GM12878 (cell line): ENCODE measurements around the gene TXNDC17. TPM values are rescaled to one million over a fixed set of nuclear protein-coding genes. Genes with fewer than 3 reads are reported as not detected.

ENCODE experiments used
- ATAC-seq: fragments of 200-7000 bp; cut with Tn5 transposase; 3 replicates; pipeline ENCODE4 v1.9.1; 2020; ENCODE audit warnings: mild to moderate bottlenecking, moderate library complexity
- BruUV-seq: library from RNA; stranded (reverse); fragments of 400-500 nt; replicated peaks from 2 replicates; lab custom pipeline; 2021; lab: Mats Ljungman, UMichigan
- CTCF ChIA-PET: fragments of 300-600 bp; sonication (Branson Sonifier 250); formaldehyde crosslinking; extraction: SDS; loops from one replicate; lab custom pipeline; 2021; ENCODE audit warnings: inconsistent platforms; lab: Yijun Ruan, JAX
- POLR2A ChIA-PET: fragments of 350-600 bp; formaldehyde crosslinking; extraction: SDS; loops from one replicate; lab custom pipeline; 2021; ENCODE audit warnings: inconsistent platforms; lab: Charles Lee
- RAD21 ChIA-PET: fragments of 300-600 bp; sonication (Branson Sonifier 250); formaldehyde crosslinking; loops from one replicate; lab custom pipeline; 2023; ENCODE audit warnings: antibody characterized with exemption; ENCODE audit not compliant: unreplicated experiment; lab: Charles Lee
- SMC1A ChIA-PET: fragments of 300-600 bp; sonication (Branson Sonifier 250); formaldehyde crosslinking; loops from one replicate; lab custom pipeline; 2023; ENCODE audit not compliant: unreplicated experiment, uncharacterized antibody; lab: Charles Lee
- DNase-seq: peaks from one replicate; pipeline ENCODE4 v3.0.0-alpha.2; 2011; ENCODE audit warnings: low read depth, low spot score
- FAIRE-seq: peaks from 3 replicates; lab custom pipeline; 2011; peaks lifted over from hg19 to GRCh38; lab: Jason Lieb, UNC
- H2AFZ ChIP-seq: 2 replicates; pipeline ENCODE4 v1.6.0; 2011; ENCODE audit warnings: low read depth, low read length, control low read depth; ENCODE audit not compliant: control insufficient read depth
- H3K27ac ChIP-seq: 2 replicates; pipeline ENCODE4 v1.5.1; 2011; ENCODE audit warnings: control low read depth; ENCODE audit not compliant: control insufficient read depth, insufficient read depth
- H3K27me3 ChIP-seq, 2 experiments: replicated peaks in 1 of 2; 2 replicates each; pipeline versions ENCODE4 v1.6.0 to v1.6.1; 2011; ENCODE audit warnings: low read length in 1 of 2; ENCODE audit not compliant: control insufficient read depth in 2 of 2, insufficient read depth in 2 of 2
- H3K36me3 ChIP-seq, 2 experiments: 2 replicates each; pipeline ENCODE4 v1.5.1; 2011; ENCODE audit warnings: low read length in 1 of 2; ENCODE audit not compliant: control insufficient read depth in 2 of 2, insufficient read depth in 2 of 2
- H3K4me1 ChIP-seq: 2 replicates; pipeline ENCODE4 v1.6.1; 2011; ENCODE audit warnings: mild to moderate bottlenecking, low read length, moderate library complexity, mixed read lengths; ENCODE audit not compliant: control insufficient read depth, insufficient read depth
- H3K4me2 ChIP-seq: 2 replicates; pipeline ENCODE4 v1.6.0; 2011; ENCODE audit warnings: control low read depth; ENCODE audit not compliant: control insufficient read depth, insufficient read depth
- H3K4me3 ChIP-seq: fragments of 200-600 bp; sonication (generic); 2 replicates; pipeline ENCODE4 v1.5.1; 2016
- H3K79me2 ChIP-seq: 2 replicates; pipeline ENCODE4 v1.6.0; 2011; ENCODE audit warnings: low read length; ENCODE audit not compliant: control insufficient read depth, insufficient read depth
- H3K9ac ChIP-seq: 2 replicates; pipeline ENCODE4 v1.8.0; 2011; ENCODE audit warnings: low read length, control low read depth, mixed read lengths; ENCODE audit not compliant: control insufficient read depth, insufficient read depth
- H3K9me3 ChIP-seq: replicated peaks from 3 replicates; pipeline ENCODE4 v1.5.1; 2011; ENCODE audit warnings: mild to moderate bottlenecking, low read length; ENCODE audit not compliant: control insufficient read depth, insufficient read depth
- H4K20me1 ChIP-seq: 2 replicates; pipeline ENCODE4 v1.6.0; 2011; ENCODE audit not compliant: control insufficient read depth, insufficient read depth
- CREM ChIP-seq: IDR thresholded peaks from 2 replicates; pipeline ENCODE4 v1.6.1; 2014; ENCODE audit warnings: antibody characterized with exemption, low read depth
- GABPA ChIP-seq: IDR thresholded peaks from 2 replicates; pipeline ENCODE4 v1.6.1; 2014; ENCODE audit warnings: antibody characterized with exemption, low read depth, mild to moderate bottlenecking, inconsistent platforms
- MEF2B ChIP-seq: fragments of 450-650 bp; IDR thresholded peaks from 2 replicates; pipeline ENCODE4 v1.6.1; 2018; ENCODE audit warnings: mild to moderate bottlenecking, moderate library complexity; ENCODE audit not compliant: partially characterized antibody, poor library complexity, severe bottlenecking
- MTA2 ChIP-seq: fragments of 450-650 bp; IDR thresholded peaks from 2 replicates; pipeline ENCODE4 v1.6.1; 2016; ENCODE audit warnings: low read depth, mild to moderate bottlenecking, moderate library complexity
- RFX5 ChIP-seq: IDR thresholded peaks from 2 replicates; pipeline ENCODE4 v1.6.1; 2011; ENCODE audit warnings: low read depth, low read length, improper control_type of control experiment
- RUNX3 ChIP-seq: IDR thresholded peaks from 2 replicates; pipeline ENCODE4 v1.6.1; 2012; ENCODE audit warnings: low read length, inconsistent platforms
- WGBS: methylation state at CpG from one replicate; pipeline ENCODE4 v1.1.6; 2016; ENCODE audit warnings: low lambda C conversion rate; ENCODE audit not compliant: insufficient replicate concordance, insufficient coverage; ENCODE audit errors: missing lambda C conversion rate; 5-methylcytosine and 5-hydroxymethylcytosine counted together
- in situ Hi-C: fragments of 300-500 bp; cut with MboI; formaldehyde crosslinking; loops from 9 replicates; pipeline ENCODE4 v1.14.3; 2018; ENCODE audit warnings: mixed read lengths
- intact Hi-C: fragments of 100-400 bp; cut with micrococcal nuclease; formaldehyde crosslinking; loops from one replicate; pipeline ENCODE4 v1.14.2; 2022; ENCODE audit not compliant: unreplicated experiment
- polyA plus RNA-seq, 11 experiments: library from polyadenylated mRNA; depleted of rRNA in 4 of 11; unstranded in 6 of 11; stranded (reverse) in 5 of 11; fragments of >200 nt; fragmentation: Nextera tagmentation in 4 of 11; fragmentation: Illumina TruSeq in 1 of 11; extraction: Ambion mirVana in 4 of 11; extraction: Trizol in 1 of 11; gene quantifications; 1 replicate in 1 of 11; 2 replicates in 10 of 11; pipeline versions ENCODE4 v1.2.1 to v1.2.3, GENCODE V29; 2011 to 2016; ENCODE audit warnings: inconsistent platforms in 2 of 11, missing spikeins in 2 of 11, low read depth in 1 of 11
- total RNA-seq, 4 experiments: library from RNA; depleted of rRNA in 3 of 4; stranded (reverse); fragments of >200 nt in 3 of 4; fragmentation: Illumina TruSeq in 1 of 4; extraction: Trizol in 1 of 4; gene quantifications; 2 replicates each; pipeline versions ENCODE4 v1.2.1 to v1.2.3, GENCODE V29; 2013 to 2021
- TF ChIP-seq, protein P1 (sequence below): IDR thresholded peaks from 2 replicates; pipeline ENCODE4 v1.6.1; 2012; ENCODE audit warnings: mild to moderate bottlenecking, low read depth, low read length

Gene TXNDC17
- total and polyA plus RNA-seq, 10 of the 15 experiments (the other 5 are each of a cell fraction or from before 2014, with no cell fraction given): 124 to 957 (median 216) TPM

- no peaks in the 10 kb centered on the region for H3K27me3 ChIP-seq
- peaks cover 33% of the 10 kb centered on the region for H3K79me2 ChIP-seq
- H3K9ac ChIP-seq: no peak overlapping the region
- no peaks in the 10 kb centered on the region for H4K20me1 ChIP-seq
- intact Hi-C loops: no loop called here
- no peak overlapping the region for H3K27ac ChIP-seq
- H3K4me1 ChIP-seq: peaks cover 11% of the 10 kb centered on the region; the same call in 1 of the 2 replicates
- WGBS: 76% methylated on average over 6 of the region's 6 CpGs
- ChIA-PET SMC1A (no interaction called here), CTCF (no interaction called here), POLR2A (interaction anchor here (0.6 to 1.0 kb wide), 2 partner anchors 27 to 164 kb away, joined by 3 to 7 read pairs; no protein-coding TSS in a partner anchor), RAD21 (no interaction called here)
- TF ChIP-seq CREM: no peak
- no peak overlapping the region for H3K4me3 ChIP-seq
- H2AFZ ChIP-seq: no peak overlapping the region
- BruUV-seq: no TSS peak
- H3K4me2 ChIP-seq: no peak overlapping the region
- no peak for FAIRE-seq
- DNase-seq: no peak
- peaks cover 0 to 8% of the 10 kb centered on the region in 2 experiments; a peak in 1 of 4 replicates for H3K36me3 ChIP-seq
- ATAC-seq: no peak
- in situ Hi-C loops: no loop called here
- H3K9me3 ChIP-seq: no peaks in the 10 kb centered on the region; the same call in 2 of the 3 replicates
Measured at GRCh38 chr17:6637458-6637840, 3.4 kb upstream of the TXNDC17 start.

DNA sequence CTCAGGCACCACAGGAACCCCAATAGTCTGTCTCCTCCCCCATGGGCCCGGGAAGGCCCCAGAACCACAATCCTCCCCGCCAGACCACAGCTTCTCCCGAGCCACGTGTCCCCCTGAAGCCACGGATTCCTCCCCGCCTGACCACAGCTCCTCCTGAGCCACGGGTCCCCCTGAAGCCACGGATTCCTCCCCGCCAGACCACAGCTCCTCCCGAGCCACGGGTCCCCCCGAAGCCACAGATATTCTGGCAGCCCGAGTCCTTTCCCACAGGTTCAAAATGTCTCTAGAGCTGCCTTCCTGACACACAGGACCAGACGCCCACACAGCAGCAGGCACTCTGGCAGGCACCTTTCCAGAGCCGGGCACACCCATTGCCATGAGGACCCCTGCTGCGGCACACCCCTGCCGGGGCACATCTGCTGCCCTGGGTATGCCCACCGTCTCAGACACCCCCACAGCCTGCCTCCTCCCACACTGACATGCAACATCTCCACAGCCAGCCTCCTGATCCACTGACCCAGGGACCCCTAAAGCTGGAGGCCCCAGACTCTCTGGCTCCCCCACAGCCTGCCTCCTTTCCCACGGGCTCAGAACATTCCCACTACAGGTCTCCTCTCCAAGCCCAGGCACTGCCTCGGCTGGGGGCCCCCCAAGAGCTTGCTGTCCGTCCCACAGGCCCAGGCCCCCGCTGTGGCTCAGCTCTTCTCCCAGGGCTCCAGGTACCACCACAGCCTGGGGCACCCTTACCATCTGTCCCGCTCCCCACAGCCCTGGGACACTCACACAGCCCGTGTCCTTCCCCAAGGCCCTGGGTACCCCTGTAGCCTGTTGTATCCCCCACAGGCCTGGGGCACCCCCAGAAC lies 2.6 kb upstream of the TXNDC17 start:
- H3K9me3 ChIP-seq: no peaks in the 10 kb centered on the region; the same call in 2 of the 3 replicates
- H3K4me2 ChIP-seq: peak overlapping the region; percentile 88
- FAIRE-seq: no peak
- no peaks in the 10 kb centered on the region for H4K20me1 ChIP-seq
- CTCF ChIA-PET: no interaction called here
- H3K4me3 ChIP-seq: no peak overlapping the region
- RAD21 ChIA-PET: no interaction called here
- BruUV-seq: no TSS peak
- SMC1A ChIA-PET: no interaction called here
- ATAC-seq: no peak
- in situ Hi-C loops: no loop called here
- DNase-seq: no peak
- POLR2A ChIA-PET: interaction anchor here (0.6 to 1.0 kb wide), 2 partner anchors 28 to 165 kb away, joined by 3 to 7 read pairs; no protein-coding TSS in a partner anchor
- no peak overlapping the region for H3K9ac ChIP-seq
- peaks cover 0 to 8% of the 10 kb centered on the region in 2 experiments; a peak in 1 of 4 replicates for H3K36me3 ChIP-seq
- H3K79me2 ChIP-seq: peaks cover 33% of the 10 kb centered on the region
- H3K4me1 ChIP-seq: peaks cover 11% of the 10 kb centered on the region; the same call in 1 of the 2 replicates
- intact Hi-C loops: no loop called here
- H3K27me3 ChIP-seq: no peaks in the 10 kb centered on the region
- 71% methylated on average over 24 of the region's 24 CpGs for WGBS
- no peak overlapping the region for H2AFZ ChIP-seq
- no peak overlapping the region for H3K27ac ChIP-seq
- TF ChIP-seq GABPA: no peak
- TF ChIP-seq MEF2B: no peak
- 0 out of 2 replicates have a peak, but pooled peaks have one; percentile 17 for TF ChIP-seq RUNX3
- no peak for TF ChIP-seq RFX5
- TF ChIP-seq MTA2: no peak
- TF ChIP-seq, protein P1, sequence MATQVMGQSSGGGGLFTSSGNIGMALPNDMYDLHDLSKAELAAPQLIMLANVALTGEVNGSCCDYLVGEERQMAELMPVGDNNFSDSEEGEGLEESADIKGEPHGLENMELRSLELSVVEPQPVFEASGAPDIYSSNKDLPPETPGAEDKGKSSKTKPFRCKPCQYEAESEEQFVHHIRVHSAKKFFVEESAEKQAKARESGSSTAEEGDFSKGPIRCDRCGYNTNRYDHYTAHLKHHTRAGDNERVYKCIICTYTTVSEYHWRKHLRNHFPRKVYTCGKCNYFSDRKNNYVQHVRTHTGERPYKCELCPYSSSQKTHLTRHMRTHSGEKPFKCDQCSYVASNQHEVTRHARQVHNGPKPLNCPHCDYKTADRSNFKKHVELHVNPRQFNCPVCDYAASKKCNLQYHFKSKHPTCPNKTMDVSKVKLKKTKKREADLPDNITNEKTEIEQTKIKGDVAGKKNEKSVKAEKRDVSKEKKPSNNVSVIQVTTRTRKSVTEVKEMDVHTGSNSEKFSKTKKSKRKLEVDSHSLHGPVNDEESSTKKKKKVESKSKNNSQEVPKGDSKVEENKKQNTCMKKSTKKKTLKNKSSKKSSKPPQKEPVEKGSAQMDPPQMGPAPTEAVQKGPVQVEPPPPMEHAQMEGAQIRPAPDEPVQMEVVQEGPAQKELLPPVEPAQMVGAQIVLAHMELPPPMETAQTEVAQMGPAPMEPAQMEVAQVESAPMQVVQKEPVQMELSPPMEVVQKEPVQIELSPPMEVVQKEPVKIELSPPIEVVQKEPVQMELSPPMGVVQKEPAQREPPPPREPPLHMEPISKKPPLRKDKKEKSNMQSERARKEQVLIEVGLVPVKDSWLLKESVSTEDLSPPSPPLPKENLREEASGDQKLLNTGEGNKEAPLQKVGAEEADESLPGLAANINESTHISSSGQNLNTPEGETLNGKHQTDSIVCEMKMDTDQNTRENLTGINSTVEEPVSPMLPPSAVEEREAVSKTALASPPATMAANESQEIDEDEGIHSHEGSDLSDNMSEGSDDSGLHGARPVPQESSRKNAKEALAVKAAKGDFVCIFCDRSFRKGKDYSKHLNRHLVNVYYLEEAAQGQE: no peak
